CD4-positive, alpha-beta T cell treated with Interleukin-17A for 4 hours (primary cell): Measurements from ENCODE around the gene SCN2A.
"Not testable (repeated sequence)": the region's sequence is repeated elsewhere in the genome, so short reads cannot be mapped to it uniquely, and the experiment has no call there.

Experiments
- DNase-seq: peaks from one replicate; pipeline ENCODE4 v3.0.0-alpha.2; 2020; ENCODE audit warnings: mixed read lengths

SCN2A gene

GRCh38 chr2:165344276-165344675 lies 105.1 kb downstream of the SCN2A start:
- not testable (repeated sequence) for DNase-seq

- DNase-seq, result no peak
Observed at GRCh38 chr2:165348441-165348840, 109.2 kb downstream of the SCN2A start.

- no peak for DNase-seq
Observed at GRCh38 chr2:165349181-165349580, 110.0 kb downstream of the SCN2A start.

- no peak for DNase-seq
Observed at GRCh38 chr2:165357758-165358157, 118.5 kb downstream of the SCN2A start.

GRCh38 chr2:165361514-165361913 lies 122.3 kb downstream of the SCN2A start:
- no peak for DNase-seq

- DNase-seq, result no peak
Observed at GRCh38 chr2:165369131-165369897, 130.1 kb downstream of the SCN2A start.

- DNase-seq, result no peak
Observed at GRCh38 chr2:165369898-165370296, 130.7 kb downstream of the SCN2A start.

GRCh38 chr2:165371356-165371755 lies 132.1 kb downstream of the SCN2A start:
- no peak for DNase-seq

GRCh38 chr2:165373278-165374010 lies 134.2 kb downstream of the SCN2A start:
- no peak for DNase-seq

- no peak for DNase-seq
Observed at GRCh38 chr2:165376571-165376975, 137.4 kb downstream of the SCN2A start.

- no peak for DNase-seq
Observed at GRCh38 chr2:165382362-165382761, 143.1 kb downstream of the SCN2A start.

- DNase-seq, result no peak
Observed at GRCh38 chr2:165390875-165391274, 151.7 kb downstream of the SCN2A start.

GRCh38 chr2:165391791-165392190 lies 152.6 kb downstream of the SCN2A start:
- no peak for DNase-seq

GRCh38 chr2:165398603-165399002 lies 159.4 kb downstream of the SCN2A start:
- DNase-seq, result not testable (repeated sequence)

GRCh38 chr2:165401285-165401852 lies 162.2 kb downstream of the SCN2A start:
- DNase-seq, result peak; percentile 19

- no peak for DNase-seq
Observed at GRCh38 chr2:165402162-165402561, 162.9 kb downstream of the SCN2A start.

GRCh38 chr2:165406173-165406572 lies 167.0 kb downstream of the SCN2A start:
- DNase-seq, result no peak

- DNase-seq, result no peak
Observed at GRCh38 chr2:165407466-165407865, 168.3 kb downstream of the SCN2A start.

GRCh38 chr2:165408186-165408585 lies 169.0 kb downstream of the SCN2A start:
- DNase-seq, result no peak

- no peak for DNase-seq
Observed at GRCh38 chr2:165410276-165410675, 171.1 kb downstream of the SCN2A start.

GRCh38 chr2:165414187-165414586 lies 175.0 kb downstream of the SCN2A start:
- DNase-seq, result no peak

- no peak for DNase-seq
Observed at GRCh38 chr2:165417009-165417408, 177.8 kb downstream of the SCN2A start.

- DNase-seq, result no peak
Observed at GRCh38 chr2:165420231-165420630, 181.0 kb downstream of the SCN2A start.

GRCh38 chr2:165423081-165423480 lies 183.9 kb downstream of the SCN2A start:
- no peak for DNase-seq
